Osteoblast (primary cell): ENCODE results near the gene ZNF697. TPM values are rescaled to one million over a fixed set of nuclear protein-coding genes. Genes with fewer than 3 reads are reported as not detected.
A peak's percentile ranks its signal among the peaks of the same experiment; 100 is the strongest.

Source experiments
- DNase-seq: peaks from one replicate; pipeline ENCODE4 v3.0.0; 2011; ENCODE audit warnings: low spot score, mixed read lengths; ENCODE audit not compliant: insufficient read length; ENCODE audit errors: missing footprints
- H2AFZ ChIP-seq: 2 replicates; pipeline ENCODE4 v1.6.0; 2011; ENCODE audit warnings: mild to moderate bottlenecking, low read length
- H3K27ac ChIP-seq: 2 replicates; pipeline ENCODE4 v1.5.1; 2011; ENCODE audit warnings: mild to moderate bottlenecking, low read depth, low read length, moderate library complexity
- H3K27me3 ChIP-seq: 2 replicates; pipeline ENCODE4 v1.6.0; 2012; ENCODE audit warnings: mild to moderate bottlenecking, control low read depth, inconsistent platforms, low read length, moderate library complexity; ENCODE audit not compliant: insufficient read depth
- H3K36me3 ChIP-seq: 2 replicates; pipeline ENCODE4 v1.5.1; 2011; ENCODE audit warnings: mild to moderate bottlenecking, low read length, control low read depth, moderate library complexity; ENCODE audit not compliant: insufficient read depth
- H3K4me1 ChIP-seq: 2 replicates; pipeline ENCODE4 v1.5.1; 2011; ENCODE audit warnings: mild to moderate bottlenecking, low read length, control low read depth, moderate library complexity; ENCODE audit not compliant: insufficient read depth
- H3K4me2 ChIP-seq: 2 replicates; pipeline ENCODE4 v1.6.0; 2011; ENCODE audit warnings: mild to moderate bottlenecking, low read length; ENCODE audit not compliant: insufficient read depth
- H3K4me3 ChIP-seq: fragments of 200-600 bp; sonication (generic); 3 replicates; pipeline ENCODE4 v1.5.1; 2012; ENCODE audit warnings: mild to moderate bottlenecking, low read length, inconsistent platforms; ENCODE audit not compliant: insufficient read depth
- H3K79me2 ChIP-seq: 2 replicates; pipeline ENCODE4 v1.6.0; 2012; ENCODE audit warnings: mild to moderate bottlenecking, low read length, control low read depth, inconsistent platforms; ENCODE audit not compliant: insufficient read depth
- H3K9me3 ChIP-seq: 2 replicates; pipeline ENCODE4 v1.5.1; 2011; ENCODE audit warnings: low read depth, low read length, control low read depth
- H4K20me1 ChIP-seq: 2 replicates; pipeline ENCODE4 v1.6.0; 2012; ENCODE audit warnings: mild to moderate bottlenecking, low read length, control low read depth; ENCODE audit not compliant: insufficient read depth
- total RNA-seq: library from RNA; depleted of rRNA; stranded (reverse); fragments of >200 nt; gene quantifications from 2 replicates; pipeline ENCODE4 v1.2.3, GENCODE V29; 2012
- TF ChIP-seq, protein P1 (sequence below): IDR thresholded peaks from 2 replicates; pipeline ENCODE4 v1.5.1; 2011; ENCODE audit warnings: mild to moderate bottlenecking, low read depth, low read length, moderate library complexity; ENCODE audit errors: extremely low read depth

ZNF697 gene
- total RNA-seq, 1 donor: 6.5 TPM

DNA sequence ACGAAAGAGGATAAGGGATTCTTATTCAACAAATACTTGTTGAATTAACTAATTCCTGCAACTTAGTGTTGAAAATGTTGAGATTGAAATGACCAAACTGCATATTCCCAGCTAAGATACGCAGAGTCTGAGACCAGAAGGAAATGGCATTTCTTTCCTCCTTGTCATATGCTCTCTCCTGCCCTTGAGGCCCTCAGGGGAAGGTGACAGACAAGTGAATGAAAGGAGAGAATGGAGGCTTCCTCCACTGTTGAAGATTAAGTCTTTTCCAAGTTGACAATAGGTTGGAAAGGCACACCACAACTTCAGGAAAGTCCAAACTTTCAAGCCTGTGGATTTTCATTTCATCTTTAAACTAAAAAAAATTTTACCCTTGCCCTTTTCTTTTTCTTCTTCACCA is 3.1 kb upstream of the ZNF697 start:
- H3K79me2 ChIP-seq: peaks cover 16% of the 10 kb centered on the region
- no peak overlapping the region for H2AFZ ChIP-seq
- H3K27ac ChIP-seq: no peak overlapping the region
- no peak overlapping the region for H3K4me2 ChIP-seq
- no peaks in the 10 kb centered on the region for H3K36me3 ChIP-seq
- peaks cover 3% of the 10 kb centered on the region for H3K27me3 ChIP-seq
- TF ChIP-seq, protein P1, sequence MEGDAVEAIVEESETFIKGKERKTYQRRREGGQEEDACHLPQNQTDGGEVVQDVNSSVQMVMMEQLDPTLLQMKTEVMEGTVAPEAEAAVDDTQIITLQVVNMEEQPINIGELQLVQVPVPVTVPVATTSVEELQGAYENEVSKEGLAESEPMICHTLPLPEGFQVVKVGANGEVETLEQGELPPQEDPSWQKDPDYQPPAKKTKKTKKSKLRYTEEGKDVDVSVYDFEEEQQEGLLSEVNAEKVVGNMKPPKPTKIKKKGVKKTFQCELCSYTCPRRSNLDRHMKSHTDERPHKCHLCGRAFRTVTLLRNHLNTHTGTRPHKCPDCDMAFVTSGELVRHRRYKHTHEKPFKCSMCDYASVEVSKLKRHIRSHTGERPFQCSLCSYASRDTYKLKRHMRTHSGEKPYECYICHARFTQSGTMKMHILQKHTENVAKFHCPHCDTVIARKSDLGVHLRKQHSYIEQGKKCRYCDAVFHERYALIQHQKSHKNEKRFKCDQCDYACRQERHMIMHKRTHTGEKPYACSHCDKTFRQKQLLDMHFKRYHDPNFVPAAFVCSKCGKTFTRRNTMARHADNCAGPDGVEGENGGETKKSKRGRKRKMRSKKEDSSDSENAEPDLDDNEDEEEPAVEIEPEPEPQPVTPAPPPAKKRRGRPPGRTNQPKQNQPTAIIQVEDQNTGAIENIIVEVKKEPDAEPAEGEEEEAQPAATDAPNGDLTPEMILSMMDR: no peak
- H3K9me3 ChIP-seq: no peaks in the 10 kb centered on the region
- DNase-seq: no peak
- no peak overlapping the region for H3K4me3 ChIP-seq
- peaks cover 27% of the 10 kb centered on the region for H3K4me1 ChIP-seq
- H4K20me1 ChIP-seq: no peaks in the 10 kb centered on the region

GRCh38 chr1:119648620-119649004 is 546 bp upstream of the ZNF697 start:
- no peak for DNase-seq
- TF ChIP-seq, protein P1: no peak
- Histone ChIP-seq H3K9me3 (no peaks in the 10 kb centered on the region), H3K36me3 (peaks cover 5% of the 10 kb centered on the region), H3K27me3 (peaks cover 3% of the 10 kb centered on the region), H2AFZ (peak overlapping the region; percentile 78), H3K4me2 (peak overlapping the region; percentile 86), H4K20me1 (peaks cover 12% of the 10 kb centered on the region), H3K27ac (peak overlapping the region; percentile 74), H3K79me2 (peaks cover 41% of the 10 kb centered on the region), H3K4me1 (peaks cover 29% of the 10 kb centered on the region), H3K4me3 (peak overlapping the region; percentile 93)

DNA sequence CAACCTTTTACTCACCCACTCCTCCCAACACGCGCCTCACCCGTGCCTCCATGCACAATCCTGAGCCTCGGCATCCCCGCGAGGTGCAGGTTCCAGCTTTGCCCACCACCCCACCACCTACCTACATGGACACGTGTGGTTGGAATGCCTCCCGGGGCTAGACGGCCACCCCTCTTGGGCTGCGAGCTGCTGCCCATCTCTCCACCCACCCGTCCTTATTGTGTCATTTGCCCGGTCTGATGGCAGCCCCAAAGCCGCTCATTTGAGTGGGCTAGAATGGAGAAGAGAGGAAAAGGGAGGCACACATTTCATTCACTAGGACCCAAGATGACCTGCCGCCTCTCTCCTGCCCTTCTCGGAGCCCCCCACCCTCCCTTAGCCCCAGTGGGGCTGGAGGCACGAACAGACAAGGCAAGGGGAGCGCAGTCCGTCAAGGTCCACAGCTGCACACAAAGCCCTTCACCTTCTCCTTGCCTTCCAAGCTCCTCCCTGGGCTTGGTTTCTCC is 785 bp downstream of the ZNF697 start:
- TF ChIP-seq, protein P1: no peak
- Histone ChIP-seq H3K4me2 (peak overlapping the region; percentile 95), H4K20me1 (peaks cover 21% of the 10 kb centered on the region), H3K36me3 (peaks cover 5% of the 10 kb centered on the region), H3K4me1 (peaks cover 28% of the 10 kb centered on the region), H2AFZ (peak overlapping the region; percentile 80), H3K9me3 (no peaks in the 10 kb centered on the region), H3K27ac (peak overlapping the region; percentile 82), H3K27me3 (peaks cover 3% of the 10 kb centered on the region), H3K4me3 (peak overlapping the region; percentile 93), H3K79me2 (peaks cover 52% of the 10 kb centered on the region)
- DNase-seq: no peak

DNA sequence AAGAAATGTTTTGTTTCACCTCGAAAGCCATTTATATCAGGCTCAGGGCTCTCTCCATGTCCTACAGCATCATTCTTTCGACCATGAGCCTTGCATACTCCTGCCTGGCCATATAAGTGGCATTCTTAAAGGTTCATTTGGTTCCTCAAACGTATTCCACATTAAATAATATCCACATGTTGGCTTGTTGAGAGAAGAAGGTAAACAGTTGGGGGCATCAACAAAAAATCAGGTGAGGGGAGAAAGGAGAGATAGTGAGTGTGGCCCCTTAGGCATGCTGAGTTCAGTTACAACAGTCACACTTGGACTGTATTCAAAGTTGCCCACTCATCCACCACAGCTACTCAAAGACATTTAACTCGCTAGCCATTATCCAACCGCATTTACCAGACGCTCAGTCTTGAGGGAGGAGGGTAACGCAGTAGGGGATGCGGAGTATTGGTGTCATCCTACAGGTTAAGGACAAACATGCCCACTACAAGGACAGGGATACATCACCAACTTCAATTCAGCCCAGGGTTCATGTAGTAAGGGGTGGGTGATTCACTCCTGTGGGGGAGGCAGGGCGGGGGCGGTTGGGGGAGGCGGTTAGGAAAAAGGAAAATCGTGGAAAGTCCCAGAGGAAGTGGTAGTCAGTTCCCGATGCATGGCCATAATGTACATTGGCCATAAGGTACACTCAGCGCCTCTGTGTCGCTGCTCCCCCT is 1.4 kb downstream of the ZNF697 start:
- Histone ChIP-seq H3K36me3 (peaks cover 5% of the 10 kb centered on the region), H2AFZ (peak overlapping the region; percentile 80), H3K27ac (peak overlapping the region; percentile 82), H3K4me3 (peak overlapping the region; percentile 93), H3K27me3 (peaks cover 3% of the 10 kb centered on the region), H3K79me2 (peaks cover 58% of the 10 kb centered on the region), H3K4me2 (peak overlapping the region; percentile 95), H3K4me1 (peaks cover 28% of the 10 kb centered on the region), H4K20me1 (peaks cover 21% of the 10 kb centered on the region), H3K9me3 (no peaks in the 10 kb centered on the region)
- TF ChIP-seq, protein P1: no peak
- peak; percentile 90 for DNase-seq
